SK-N-MC (cell line): ENCODE data around the gene CYP2R1.

Experiments
- DNase-seq: peaks from one replicate; pipeline ENCODE4 v3.0.0-alpha.2; 2011; ENCODE audit warnings: low read depth, low spot score
- H3K27ac ChIP-seq: fragments of 200-600 bp; sonication (generic); 2 replicates; pipeline ENCODE4 v1.5.1; 2016; ENCODE audit warnings: mixed run types
- H3K36me3 ChIP-seq: fragments of 200-600 bp; sonication (generic); 2 replicates; pipeline ENCODE4 v1.6.1; 2017; ENCODE audit warnings: antibody characterized with exemption, low read length, mixed read lengths; ENCODE audit not compliant: insufficient read depth
- H3K4me3 ChIP-seq: fragments of 200-600 bp; sonication (generic); 2 replicates; pipeline ENCODE4 v1.5.1; 2016
- H3K9ac ChIP-seq: fragments of 200-600 bp; sonication (generic); 2 replicates; pipeline ENCODE4 v1.8.0; 2017; ENCODE audit warnings: mixed run types, mixed read lengths; ENCODE audit not compliant: insufficient read length
- H3K9me3 ChIP-seq: fragments of 200-600 bp; sonication (generic); 2 replicates; pipeline ENCODE4 v1.6.1; 2017; ENCODE audit warnings: low read depth, mild to moderate bottlenecking, antibody characterized with exemption, low read length, moderate library complexity, mixed read lengths
- EZH2 ChIP-seq: fragments of 200-600 bp; sonication (generic); IDR thresholded peaks from one replicate; pipeline ENCODE4 v1.6.1; 2017; ENCODE audit warnings: antibody characterized with exemption
- FOXP2 ChIP-seq: optimal IDR thresholded peaks from 2 replicates; pipeline ENCODE3; 2011; ENCODE audit warnings: mild to moderate bottlenecking, moderate library complexity; ENCODE audit not compliant: insufficient read depth; ENCODE audit errors: extremely low read length, control extremely low read depth
- POLR2AphosphoS5 ChIP-seq: IDR thresholded peaks from 2 replicates; pipeline ENCODE4 v1.6.1; 2012; ENCODE audit warnings: mild to moderate bottlenecking, low read depth, low read length, borderline replicate concordance

The CYP2R1 gene

GRCh38 chr11:14892036-14892556 is at the start of gene CYP2R1:
Gene CYP2R1, minus strand, starts transcription at chr11:14892231. Its CDS starts 26 bp downstream, at chr11:14892205.
- H3K4me3 ChIP-seq, result peak within 1 kb of the TSS; percentile 97
- peak within 1 kb of the TSS; percentile 75; the same call in 1 of the 2 replicates for H3K27ac ChIP-seq

GRCh38 chr11:14938936-14939335 is 46.9 kb upstream of the CYP2R1 start:
- H3K27ac ChIP-seq, result no peak overlapping the region
- no peak for DNase-seq
- peaks cover 8% of the 10 kb centered on the region; the same call in 1 of the 2 replicates for H3K9me3 ChIP-seq
- no peak for TF ChIP-seq POLR2AphosphoS5
- TF ChIP-seq EZH2, result no peak
- TF ChIP-seq FOXP2, result no peak
- no peak overlapping the region for H3K9ac ChIP-seq
- peaks cover 11% of the 10 kb centered on the region; the same call in 1 of the 2 replicates for H3K36me3 ChIP-seq
- no peak overlapping the region for H3K4me3 ChIP-seq

More at GRCh38 chr11:14892036-14892556, at the start of gene CYP2R1:
- Histone ChIP-seq H3K9ac (peak within 1 kb of the TSS; percentile 80), H3K9me3 (no peaks in the 10 kb centered on the region), H3K36me3 (no peaks in the 10 kb centered on the region)
- DNase-seq, result no peak
- no peak for TF ChIP-seq EZH2
- TF ChIP-seq FOXP2, result peak; percentile 34

GRCh38 chr11:14934641-14935351 is 42.8 kb upstream of the CYP2R1 start:
- Histone ChIP-seq H3K36me3 (peaks cover 30% of the 10 kb centered on the region), H3K4me3 (peak overlapping the region; percentile 62), H3K9me3 (peaks cover 30% of the 10 kb centered on the region), H3K27ac (peak overlapping the region; percentile 100), H3K9ac (peak overlapping the region; percentile 75)
- DNase-seq, result peak; percentile 97
- TF ChIP-seq POLR2AphosphoS5, result peak; percentile 62
- no peak for TF ChIP-seq EZH2

- Histone ChIP-seq H3K9me3 (peaks cover 28% of the 10 kb centered on the region), H3K9ac (no peak overlapping the region), H3K36me3 (peaks cover 27% of the 10 kb centered on the region), H3K27ac (no peak overlapping the region; the same call in 1 of the 2 replicates), H3K4me3 (no peak overlapping the region)
- DNase-seq, result no peak
- no peak for TF ChIP-seq FOXP2
- no peak for TF ChIP-seq POLR2AphosphoS5
- TF ChIP-seq EZH2, result no peak
Observed at GRCh38 chr11:14932447-14932846, 40.4 kb upstream of the CYP2R1 start.

GRCh38 chr11:14930369-14930768 is 38.3 kb upstream of the CYP2R1 start:
- Histone ChIP-seq H3K9ac (no peak overlapping the region), H3K27ac (no peak overlapping the region), H3K9me3 (peaks cover 28% of the 10 kb centered on the region), H3K36me3 (peaks cover 25% of the 10 kb centered on the region), H3K4me3 (no peak overlapping the region)
- no peak for DNase-seq
- TF ChIP-seq EZH2 (no peak), FOXP2 (no peak), POLR2AphosphoS5 (no peak)

GRCh38 chr11:14927146-14927545 is 35.1 kb upstream of the CYP2R1 start:
- no peak for TF ChIP-seq FOXP2
- Histone ChIP-seq H3K27ac (no peak overlapping the region), H3K36me3 (peaks cover 7% of the 10 kb centered on the region), H3K9ac (no peak overlapping the region), H3K4me3 (no peak overlapping the region), H3K9me3 (peaks cover 9% of the 10 kb centered on the region)
- no peak for DNase-seq

- Histone ChIP-seq H3K27ac (no peak overlapping the region), H3K9me3 (peaks cover 5% of the 10 kb centered on the region; the same call in 1 of the 2 replicates), H3K4me3 (no peak overlapping the region), H3K9ac (no peak overlapping the region), H3K36me3 (peaks cover 4% of the 10 kb centered on the region)
- TF ChIP-seq POLR2AphosphoS5 (no peak), EZH2 (no peak), FOXP2 (no peak)
- no peak for DNase-seq
Observed at GRCh38 chr11:14924318-14924717, 32.3 kb upstream of the CYP2R1 start.

- TF ChIP-seq POLR2AphosphoS5 (no peak), EZH2 (no peak), FOXP2 (no peak)
- DNase-seq, result no peak
Observed at GRCh38 chr11:14916403-14916802, 24.4 kb upstream of the CYP2R1 start.

More at GRCh38 chr11:14916403-14916802, 24.4 kb upstream of the CYP2R1 start:
- H3K9ac ChIP-seq, result no peak overlapping the region
- H3K36me3 ChIP-seq, result peaks cover 8% of the 10 kb centered on the region; the same call in 1 of the 2 replicates
- no peaks in the 10 kb centered on the region; the same call in 1 of the 2 replicates for H3K9me3 ChIP-seq
- peak overlapping the region; percentile 86 for H3K27ac ChIP-seq
- H3K4me3 ChIP-seq, result peak overlapping the region; percentile 26; the same call in 1 of the 2 replicates
